Measurements from ENCODE around the gene TSHZ1.

GRCh38 chr18:75319905-75320304 is 109.3 kb downstream of the TSHZ1 start:
- TF ChIP-seq, protein P1, sequence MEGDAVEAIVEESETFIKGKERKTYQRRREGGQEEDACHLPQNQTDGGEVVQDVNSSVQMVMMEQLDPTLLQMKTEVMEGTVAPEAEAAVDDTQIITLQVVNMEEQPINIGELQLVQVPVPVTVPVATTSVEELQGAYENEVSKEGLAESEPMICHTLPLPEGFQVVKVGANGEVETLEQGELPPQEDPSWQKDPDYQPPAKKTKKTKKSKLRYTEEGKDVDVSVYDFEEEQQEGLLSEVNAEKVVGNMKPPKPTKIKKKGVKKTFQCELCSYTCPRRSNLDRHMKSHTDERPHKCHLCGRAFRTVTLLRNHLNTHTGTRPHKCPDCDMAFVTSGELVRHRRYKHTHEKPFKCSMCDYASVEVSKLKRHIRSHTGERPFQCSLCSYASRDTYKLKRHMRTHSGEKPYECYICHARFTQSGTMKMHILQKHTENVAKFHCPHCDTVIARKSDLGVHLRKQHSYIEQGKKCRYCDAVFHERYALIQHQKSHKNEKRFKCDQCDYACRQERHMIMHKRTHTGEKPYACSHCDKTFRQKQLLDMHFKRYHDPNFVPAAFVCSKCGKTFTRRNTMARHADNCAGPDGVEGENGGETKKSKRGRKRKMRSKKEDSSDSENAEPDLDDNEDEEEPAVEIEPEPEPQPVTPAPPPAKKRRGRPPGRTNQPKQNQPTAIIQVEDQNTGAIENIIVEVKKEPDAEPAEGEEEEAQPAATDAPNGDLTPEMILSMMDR (IDR thresholded peaks at IDR 0.05) = no peak
- TF ChIP-seq POLR2A (IDR thresholded peaks at IDR 0.05) (no peak), EP300 (IDR thresholded peaks at IDR 0.05) (no peak)

Data from gastroesophageal sphincter (tissue), 3 donors.